ENCODE measurements around the gene B3GAT1. TPM values are rescaled to one million over a fixed set of nuclear protein-coding genes. Genes with fewer than 3 reads are reported as not detected.

B3GAT1 gene
- total and polyA plus RNA-seq, 2 experiments from 2014 or later, result 4.8 to 28.3 TPM

- TF ChIP-seq CREB1 (CRISPR knock-in tag; IDR thresholded peaks at IDR 0.05; ENCODE audit: low read depth) (no peak), ZNF331 (CRISPR knock-in tag; IDR thresholded peaks at IDR 0.05; ENCODE audit: low read depth) (no peak), CTCF (conservative IDR thresholded peaks at IDR 0.05; ENCODE audit: low read depth in 2 of 2) (no peak), EZH2phosphoT487 (IDR thresholded peaks at IDR 0.05; ENCODE audit: unreplicated experiment) (no peak)
These were observed 32.8 kb downstream of the B3GAT1 start (continued) for GRCh38 chr11:134379241-134379640.

GRCh38 chr11:134377876-134378275 is 34.2 kb downstream of the B3GAT1 start:
- no peaks in the 10 kb centered on the region; the same call in 1 of the 2 replicates for H3K36me3 ChIP-seq (ENCODE audit: insufficient read depth)
- no peak overlapping the region for H3K4me2 ChIP-seq
- no peaks in the 10 kb centered on the region for H3F3A ChIP-seq (replicated peaks; ENCODE audit: low read depth)
- H3K36me3 Mint-ChIP-seq (ENCODE audit: low read depth), result peaks cover 23% of the 10 kb centered on the region
- no peaks in the 10 kb centered on the region for H3K9me3 Mint-ChIP-seq
- H3K4me1 ChIP-seq (ENCODE audit: insufficient read depth), result no peaks in the 10 kb centered on the region
- no peak for TF ChIP-seq REST (IDR thresholded peaks at IDR 0.05; ENCODE audit: unreplicated experiment)
- TF ChIP-seq EZH2 (IDR thresholded peaks at IDR 0.05; ENCODE audit: low read depth, unreplicated experiment), result no peak
- TF ChIP-seq STAT1 (IDR thresholded peaks at IDR 0.05; ENCODE audit: unreplicated experiment), result no peak
- TF ChIP-seq JUNB (IDR thresholded peaks at IDR 0.05; ENCODE audit: unreplicated experiment), result no peak
- no peak for TF ChIP-seq ZNF114 (CRISPR knock-in tag; IDR thresholded peaks at IDR 0.05)
- no peak for TF ChIP-seq CTCF (conservative IDR thresholded peaks at IDR 0.05; ENCODE audit: low read depth in 2 of 2)
- TF ChIP-seq CREB1 (CRISPR knock-in tag; IDR thresholded peaks at IDR 0.05; ENCODE audit: low read depth), result no peak
- TF ChIP-seq POLR2AphosphoS5 (IDR thresholded peaks at IDR 0.05; ENCODE audit: low read depth), result no peak
- no peak for TF ChIP-seq EZH2phosphoT487 (IDR thresholded peaks at IDR 0.05; ENCODE audit: unreplicated experiment)
- no peak for TF ChIP-seq ZNF331 (CRISPR knock-in tag; IDR thresholded peaks at IDR 0.05; ENCODE audit: low read depth)
- H4K20me1 ChIP-seq (replicated peaks; ENCODE audit: insufficient read depth), result 0 out of 2 replicates have a peak, but pooled peaks cover 3% of the 10 kb centered on the region
- H3K4me1 Mint-ChIP-seq, result peaks cover 17% of the 10 kb centered on the region
- no peaks in the 10 kb centered on the region for H3K9me2 ChIP-seq (ENCODE audit: insufficient read depth)
- peaks cover 5% of the 10 kb centered on the region for H3K27me3 Mint-ChIP-seq (ENCODE audit: insufficient read depth, low read depth, poor library complexity)
- H3K79me2 ChIP-seq (replicated peaks; ENCODE audit: insufficient read depth), result no peaks in the 10 kb centered on the region
- H3K27ac Mint-ChIP-seq, result no peak overlapping the region; the same call in 1 of the 2 replicates
- no peak overlapping the region for H2AFZ ChIP-seq
- ATAC-seq, result no peak
- no peak for DNase-seq (ENCODE audit: low spot score)
- H3K4me3 ChIP-seq, result no peak overlapping the region
- H3K27me3 ChIP-seq (ENCODE audit: insufficient read depth), result no peaks in the 10 kb centered on the region
- H3K27ac ChIP-seq (ENCODE audit: low read depth), result no peak overlapping the region
- no peak overlapping the region for H3K4me3 Mint-ChIP-seq
